HPDE6-E6E7 (cell line): Measurements from ENCODE around the gene ERCC3.
A peak's percentile ranks its signal among the peaks of the same experiment; 100 is the strongest.
"Not testable (repeated sequence)": the region's sequence is repeated elsewhere in the genome, so short reads cannot be mapped to it uniquely, and the experiment has no call there.

Experiments
- DNase-seq: peaks from one replicate; pipeline ENCODE4 v3.0.0; 2011; ENCODE audit warnings: missing footprints; ENCODE audit errors: extremely low spot score

Gene ERCC3

DNA sequence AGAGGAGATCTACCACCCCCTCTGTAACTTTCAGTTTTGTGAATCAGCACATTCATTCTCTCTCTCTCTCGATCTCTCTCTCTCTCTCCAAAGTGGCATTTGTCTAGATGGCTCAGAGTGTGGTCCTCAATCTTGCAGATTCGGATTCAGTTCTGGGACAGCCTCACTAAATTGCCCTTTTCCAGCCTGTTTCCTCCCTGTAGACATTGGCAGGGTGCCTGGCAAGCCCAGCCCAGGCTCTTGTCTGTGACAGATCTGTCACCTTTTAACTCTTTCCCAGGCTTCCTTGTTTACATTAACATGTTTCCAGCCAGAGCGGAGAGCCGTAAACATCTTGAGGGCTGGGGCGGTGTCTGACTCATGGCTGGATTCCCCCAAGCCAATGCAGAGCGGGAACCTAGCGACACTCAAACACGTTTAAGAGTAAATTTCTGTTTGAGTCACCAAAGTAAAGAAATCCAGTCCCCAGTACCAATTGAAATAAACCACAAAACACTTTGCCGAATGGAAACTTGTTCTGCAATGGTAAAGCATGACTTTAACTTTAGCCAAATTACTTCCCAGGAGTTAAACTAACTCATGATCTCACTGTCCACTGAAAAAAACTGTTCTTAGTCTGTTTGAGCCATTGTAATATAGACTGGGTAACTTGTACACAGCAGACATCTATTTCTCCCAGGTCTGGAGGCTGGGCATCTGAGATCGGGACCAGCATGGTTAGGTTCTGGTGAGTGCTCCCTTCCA, 67.3 kb downstream of the ERCC3 start:
- DNase-seq, result peak; percentile 89

- DNase-seq, result no peak
These were observed 67.8 kb downstream of the ERCC3 start for GRCh38 chr2:127226132-127226519.

DNA sequence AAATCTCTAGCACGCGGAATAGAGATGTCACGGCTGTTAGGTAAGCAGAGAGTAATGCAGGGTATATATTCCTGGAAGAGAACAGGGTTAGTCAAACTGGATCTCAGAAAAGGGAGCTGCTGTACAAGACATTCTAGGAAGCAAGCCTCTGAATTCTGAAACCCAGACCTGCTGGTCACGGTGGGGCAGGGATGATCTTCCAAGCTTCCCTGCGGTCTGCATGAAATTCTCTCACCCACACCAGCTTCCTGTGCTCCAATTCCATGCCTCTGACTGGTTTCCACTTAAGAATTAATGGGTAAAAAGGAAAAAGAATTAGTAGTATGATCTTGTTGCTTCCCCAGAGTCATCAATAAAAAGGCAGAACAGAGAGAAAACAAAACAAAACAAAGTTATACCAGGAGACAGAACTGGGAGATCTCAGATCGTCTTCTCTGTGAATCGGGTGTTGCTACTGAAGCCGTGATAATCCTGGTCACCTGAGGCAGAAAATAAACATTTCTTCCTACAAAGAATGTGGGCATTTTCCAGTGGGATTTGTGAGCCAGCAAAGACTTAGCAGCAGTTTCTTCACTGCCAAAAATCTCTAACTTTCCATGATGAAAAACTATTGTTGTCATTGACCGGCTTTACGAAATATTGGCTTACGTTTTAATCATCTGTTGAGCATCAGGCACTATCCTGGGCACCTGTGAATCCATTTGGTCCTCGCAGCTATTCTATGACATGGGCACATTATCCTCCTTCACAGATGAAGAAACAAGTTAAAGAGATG, 68.6 kb downstream of the ERCC3 start:
- DNase-seq, result no peak

GRCh38 chr2:127224135-127224534, 69.8 kb downstream of the ERCC3 start:
- not testable (repeated sequence) for DNase-seq

- no peak for DNase-seq
These were observed 73.0 kb downstream of the ERCC3 start for GRCh38 chr2:127220768-127221527.

GRCh38 chr2:127220102-127220767, 73.7 kb downstream of the ERCC3 start, which contains the start of gene CYP27C1:
TSS of gene CYP27C1 (minus strand) at chr2:127220299. CDS start at chr2:127220270, 29 bp downstream.
- DNase-seq, result no peak

DNA sequence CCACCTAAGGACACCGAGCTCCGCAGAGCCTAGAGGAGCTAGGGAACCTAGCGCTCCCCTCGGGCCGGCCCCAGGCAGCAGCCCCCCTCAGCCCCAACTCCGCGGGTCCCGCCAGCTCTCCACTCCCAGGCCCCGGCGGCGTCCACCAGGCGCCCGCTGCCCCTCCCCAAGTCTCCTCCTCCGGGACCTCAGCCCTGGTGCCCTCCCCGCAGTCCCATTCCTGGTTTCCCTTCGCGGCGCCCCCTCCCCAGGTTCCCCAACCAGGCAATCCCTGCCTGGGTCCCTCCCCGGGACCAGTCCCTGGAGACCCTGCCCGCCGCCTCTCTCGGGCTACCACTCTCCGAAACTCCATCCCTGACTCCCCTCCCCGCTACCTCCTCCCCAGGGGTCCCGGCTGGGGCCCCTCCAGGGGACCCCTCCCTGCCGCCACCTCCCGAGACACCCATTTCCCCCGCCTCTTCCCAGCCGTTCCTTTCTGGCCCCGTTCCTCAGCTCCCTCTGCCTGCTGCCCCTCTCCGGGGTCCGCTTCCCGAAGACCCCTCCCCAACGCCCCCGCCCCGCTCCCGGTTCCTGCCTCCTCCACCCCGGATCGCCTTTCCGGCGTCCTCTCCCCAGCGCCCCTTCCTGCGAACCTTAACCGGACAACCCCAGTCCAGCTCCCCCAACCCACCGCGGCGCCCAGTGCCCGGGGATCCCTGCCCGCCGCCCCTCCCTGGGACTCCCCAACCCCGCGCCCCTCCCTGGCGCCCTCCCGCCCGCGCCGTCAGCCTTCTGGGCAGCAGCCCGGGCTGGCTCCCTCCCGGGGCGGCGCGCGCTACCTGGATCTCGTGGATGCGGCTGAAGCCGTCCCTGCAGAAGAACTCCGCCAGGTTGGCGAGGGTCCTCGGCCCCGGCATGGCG, 74.5 kb downstream of the ERCC3 start:
- peak; percentile 19 for DNase-seq

DNA sequence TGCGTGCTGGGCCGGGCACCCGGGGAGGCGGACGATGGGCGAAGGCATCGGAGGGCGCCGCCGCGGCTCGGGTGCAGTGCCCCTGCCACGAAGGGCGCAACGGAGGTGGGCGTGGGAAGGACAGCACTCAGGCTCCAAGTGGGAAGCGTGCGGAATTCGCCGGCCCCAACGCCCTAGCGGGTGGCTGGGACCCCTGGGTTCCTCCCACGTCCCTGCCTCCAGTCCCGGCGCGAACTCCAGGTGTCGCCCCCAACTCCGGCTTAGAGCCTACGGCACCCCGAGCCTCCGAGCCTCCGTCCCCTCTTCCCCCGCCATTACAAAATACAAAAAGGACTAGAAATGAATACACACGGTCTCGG, 75.2 kb downstream of the ERCC3 start:
- DNase-seq, result no peak

DNA sequence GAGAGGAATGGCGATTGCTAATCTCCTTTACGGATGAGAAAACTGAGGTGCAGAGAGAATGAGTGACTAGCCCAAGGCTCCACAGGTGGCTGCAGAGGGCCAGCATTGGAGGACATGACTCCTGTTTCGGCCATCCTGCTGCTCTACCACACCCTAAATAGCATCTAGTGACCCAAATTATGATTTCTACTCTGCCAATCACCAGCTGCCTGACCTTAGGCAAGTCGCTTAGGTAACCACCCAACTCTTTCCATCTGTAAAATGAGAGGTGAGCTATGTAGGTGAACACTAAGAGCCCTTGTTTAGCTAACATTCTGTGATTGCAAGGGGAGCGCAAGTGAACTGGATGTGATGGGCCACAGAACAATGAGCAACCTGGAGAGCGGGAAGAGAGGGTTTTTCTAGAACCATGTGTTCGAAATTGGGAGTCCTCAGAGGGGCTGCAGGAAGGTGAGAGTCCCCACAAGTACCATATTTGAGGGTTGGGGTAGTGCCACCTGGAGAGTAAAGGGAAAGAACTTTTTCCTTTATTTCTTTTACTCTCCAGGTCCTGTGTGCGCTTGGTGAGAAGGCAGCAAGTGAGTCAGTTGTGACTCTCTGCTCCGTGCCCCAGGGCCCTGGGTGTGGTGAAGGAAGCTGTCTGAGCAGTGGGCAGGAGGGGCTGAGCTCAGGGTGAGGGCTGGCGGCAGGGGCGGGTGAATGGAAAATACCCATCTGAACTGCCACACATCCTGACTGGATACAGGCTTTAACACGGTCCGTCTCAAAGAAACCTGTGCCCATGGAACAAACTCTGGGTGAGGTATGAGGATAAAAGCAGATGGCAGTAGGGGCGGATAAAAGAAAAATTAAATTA, 76.2 kb downstream of the ERCC3 start:
- peak; percentile 97 for DNase-seq

GRCh38 chr2:127216593-127216992, 77.4 kb downstream of the ERCC3 start:
- DNase-seq, result no peak

GRCh38 chr2:127216095-127216494, 77.8 kb downstream of the ERCC3 start:
- DNase-seq, result no peak

- DNase-seq, result not testable (repeated sequence)
These were observed 79.7 kb downstream of the ERCC3 start for GRCh38 chr2:127214201-127214600.

DNA sequence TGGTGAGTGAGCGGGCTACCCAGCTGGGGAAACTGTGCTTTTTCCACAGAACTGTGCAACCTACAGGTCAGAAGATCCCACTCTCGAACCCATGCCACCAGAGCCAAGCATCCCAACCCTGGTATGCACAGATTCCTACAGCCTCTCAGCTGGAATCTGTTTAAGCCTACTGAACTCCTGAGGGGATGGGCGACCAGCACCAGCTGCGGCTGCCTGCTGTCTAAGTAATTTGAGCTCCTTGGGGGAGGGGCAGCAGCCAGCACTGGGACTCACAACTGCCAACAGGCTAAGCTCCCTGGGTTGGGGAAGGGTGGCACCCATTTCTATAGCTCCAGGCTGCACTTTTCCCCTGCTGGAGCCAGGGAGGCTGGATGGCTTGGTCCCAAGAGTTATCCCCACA, 85.6 kb downstream of the ERCC3 start:
- DNase-seq, result no peak
